Uterus (tissue), 4 donors: ENCODE measurements around the gene SOCS1. TPM values are rescaled to one million over a fixed set of nuclear protein-coding genes. Genes with fewer than 3 reads are reported as not detected.

Experiments used
- DNase-seq, 2 donors: peaks; one replicate each; pipeline ENCODE4 v3.0.0-alpha.2; 2019 to 2020
- H3K27ac ChIP-seq, 2 donors: fragments of 200-600 bp; sonication (generic); 1 replicate in 1 of 2; 2 replicates in 1 of 2; pipeline ENCODE4 v1.5.1; 2016 to 2018
- H3K27me3 ChIP-seq, 2 donors: fragments of 200-600 bp; sonication (generic); one replicate each; pipeline ENCODE4 v1.5.1; 2018 to 2019; ENCODE audit warnings: control low read depth in 1 of 2
- H3K36me3 ChIP-seq, 2 donors: fragments of 200-600 bp; sonication (generic); one replicate each; pipeline ENCODE4 v1.5.1; 2019; ENCODE audit warnings: control low read depth in 1 of 2
- H3K4me1 ChIP-seq, 2 donors: fragments of 200-600 bp; sonication (generic); one replicate each; pipeline ENCODE4 v1.5.1; 2018 to 2019; ENCODE audit warnings: control low read depth in 1 of 2
- H3K4me3 ChIP-seq, 2 donors: fragments of 200-600 bp; sonication (generic); 1 replicate in 1 of 2; 2 replicates in 1 of 2; pipeline ENCODE4 v1.5.1; 2018 to 2019; ENCODE audit warnings: mild to moderate bottlenecking in 1 of 2
- H3K9me3 ChIP-seq, 2 donors: fragments of 200-600 bp; sonication (generic); one replicate each; pipeline ENCODE4 v1.5.1; 2019; ENCODE audit warnings: control low read depth in 1 of 2
- CTCF ChIP-seq, 4 experiments: fragments of 200-600 bp in 2 of 4; fragments of 450-650 bp in 2 of 4; sonication (generic) in 2 of 4; IDR thresholded peaks; one replicate each; pipeline ENCODE4 v1.5.1; 2016 to 2019; ENCODE audit warnings: antibody characterized with exemption in 4 of 4, mild to moderate bottlenecking in 2 of 4, moderate library complexity in 1 of 4
- POLR2A ChIP-seq, 2 donors: fragments of 450-650 bp; IDR thresholded peaks; one replicate each; pipeline ENCODE4 v1.6.1; 2016; ENCODE audit warnings: antibody characterized with exemption in 2 of 2, mild to moderate bottlenecking in 1 of 2, moderate library complexity in 1 of 2
- intact Hi-C: fragments of 100-400 bp; cut with DNase I; formaldehyde crosslinking; loops from one replicate; pipeline ENCODE4 v1.15.1; 2023; ENCODE audit warnings: low total_unique reads
- total RNA-seq, 4 donors: library from RNA; depleted of rRNA in 3 of 4; stranded (reverse); fragments of >200 nt in 3 of 4; gene quantifications; one replicate each; pipeline versions ENCODE4 v1.1.0 to v1.2.4, GENCODE V29; 2014 to 2023
- donor health status: DM: yes; HTN: yes; CAD: no.

Gene SOCS1
- total RNA-seq, 4 donors from 2014 or later: 6.4 to 45.3 (median 7.6) TPM; not detected in 1

GRCh38 chr16:11231367-11231970, 24.5 kb downstream of the SOCS1 start:
- intact Hi-C loops: no loop called here
- DNase-seq: no peak

GRCh38 chr16:11229906-11230305, 26.1 kb downstream of the SOCS1 start:
- H3K9me3 ChIP-seq: no peaks in the 10 kb centered on the region
- DNase-seq: no peak
- no peak overlapping the region for H3K27ac ChIP-seq
- H3K4me3 ChIP-seq: no peak overlapping the region
- H3K36me3 ChIP-seq: no peaks in the 10 kb centered on the region
- intact Hi-C loops: no loop called here
- H3K4me1 ChIP-seq: no peaks in the 10 kb centered on the region
- no peaks in the 10 kb centered on the region for H3K27me3 ChIP-seq
- TF ChIP-seq POLR2A (IDR thresholded peaks at IDR 0.05) (no peak), CTCF (IDR thresholded peaks at IDR 0.05) (no peak)

More at GRCh38 chr16:11231367-11231970, 24.5 kb downstream of the SOCS1 start:
- Histone ChIP-seq H3K36me3 (no peaks in the 10 kb centered on the region), H3K4me1 (no peaks in the 10 kb centered on the region), H3K27me3 (no peaks in the 10 kb centered on the region), H3K9me3 (no peaks in the 10 kb centered on the region), H3K27ac (no peak overlapping the region), H3K4me3 (no peak overlapping the region)
- TF ChIP-seq POLR2A (IDR thresholded peaks at IDR 0.05) (no peak), CTCF (IDR thresholded peaks at IDR 0.05) (no peak)

- intact Hi-C loops: no loop called here
- TF ChIP-seq CTCF (IDR thresholded peaks at IDR 0.05) (no peak), POLR2A (IDR thresholded peaks at IDR 0.05) (no peak)
- Histone ChIP-seq H3K27me3 (no peaks in the 10 kb centered on the region), H3K36me3 (no peaks in the 10 kb centered on the region), H3K27ac (no peak overlapping the region), H3K9me3 (no peaks in the 10 kb centered on the region), H3K4me1 (no peaks in the 10 kb centered on the region), H3K4me3 (no peak overlapping the region)
- DNase-seq: no peak
Observed at GRCh38 chr16:11229432-11229831, 26.6 kb downstream of the SOCS1 start.

GRCh38 chr16:11225677-11226549, 30.1 kb downstream of the SOCS1 start:
- H3K27ac ChIP-seq: no peak overlapping the region
- DNase-seq: no peak
- intact Hi-C loops: no loop called here

More at GRCh38 chr16:11225677-11226549, 30.1 kb downstream of the SOCS1 start:
- no peaks in the 10 kb centered on the region for H3K27me3 ChIP-seq
- H3K36me3 ChIP-seq: no peaks in the 10 kb centered on the region
- no peaks in the 10 kb centered on the region for H3K9me3 ChIP-seq
- H3K4me1 ChIP-seq: no peaks in the 10 kb centered on the region
- TF ChIP-seq CTCF (IDR thresholded peaks at IDR 0.05): no peak
- no peak for TF ChIP-seq POLR2A (IDR thresholded peaks at IDR 0.05)
- no peak overlapping the region for H3K4me3 ChIP-seq
